GM21825 (cell line): Measurements from ENCODE around the gene HEY2.
"Not testable (repeated sequence)": the region's sequence is repeated elsewhere in the genome, so short reads cannot be mapped to it uniquely, and the experiment has no call there.

ENCODE experiments used
- ATAC-seq: cut with Tn5 transposase; IDR thresholded peaks from one replicate; pipeline ENCODE4 v1.9.1; 2021; ENCODE audit warnings: mild to moderate bottlenecking, moderate library complexity; ENCODE audit not compliant: unreplicated experiment

Gene HEY2

DNA sequence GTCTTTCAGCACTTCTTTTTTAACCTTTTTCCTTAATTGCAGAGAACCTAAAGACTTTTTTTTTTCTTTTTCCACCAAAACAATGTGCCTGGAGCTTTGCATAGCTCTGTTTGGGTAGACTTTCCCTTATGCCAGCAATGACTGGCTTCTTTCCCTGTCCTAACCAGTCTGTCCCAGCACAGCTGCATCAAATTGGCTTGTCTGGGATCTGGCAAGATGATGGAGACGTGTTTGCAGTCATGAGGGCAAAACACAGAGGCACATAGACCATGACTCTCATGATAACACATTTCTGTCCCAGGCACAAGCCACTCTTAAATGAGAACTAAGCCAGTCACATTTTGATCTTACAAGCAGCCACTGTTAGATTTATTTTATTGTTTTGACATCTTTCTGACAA lies 16.5 kb downstream of the HEY2 start:
- no peak for ATAC-seq

DNA sequence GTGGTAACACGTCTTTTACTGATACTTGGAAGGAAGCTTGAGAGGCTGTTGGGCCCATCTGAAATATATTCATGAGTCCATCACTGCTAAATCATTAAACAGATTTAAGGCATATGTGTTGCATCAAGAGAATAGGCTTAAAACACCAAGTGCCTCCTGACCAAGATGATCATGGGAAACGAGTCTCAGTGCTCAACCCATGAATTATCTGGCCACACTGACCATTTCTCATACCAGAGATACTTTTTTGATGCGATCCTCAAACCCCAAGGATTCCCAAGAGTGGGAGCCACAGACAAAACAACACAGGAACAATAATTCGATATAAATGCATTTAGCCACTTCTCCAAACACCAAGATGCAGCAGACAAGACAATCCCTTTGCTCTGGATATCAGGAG lies 17.2 kb downstream of the HEY2 start:
- no peak for ATAC-seq

GRCh38 chr6:125769147-125769783 lies 19.8 kb downstream of the HEY2 start:
- no peak for ATAC-seq

DNA sequence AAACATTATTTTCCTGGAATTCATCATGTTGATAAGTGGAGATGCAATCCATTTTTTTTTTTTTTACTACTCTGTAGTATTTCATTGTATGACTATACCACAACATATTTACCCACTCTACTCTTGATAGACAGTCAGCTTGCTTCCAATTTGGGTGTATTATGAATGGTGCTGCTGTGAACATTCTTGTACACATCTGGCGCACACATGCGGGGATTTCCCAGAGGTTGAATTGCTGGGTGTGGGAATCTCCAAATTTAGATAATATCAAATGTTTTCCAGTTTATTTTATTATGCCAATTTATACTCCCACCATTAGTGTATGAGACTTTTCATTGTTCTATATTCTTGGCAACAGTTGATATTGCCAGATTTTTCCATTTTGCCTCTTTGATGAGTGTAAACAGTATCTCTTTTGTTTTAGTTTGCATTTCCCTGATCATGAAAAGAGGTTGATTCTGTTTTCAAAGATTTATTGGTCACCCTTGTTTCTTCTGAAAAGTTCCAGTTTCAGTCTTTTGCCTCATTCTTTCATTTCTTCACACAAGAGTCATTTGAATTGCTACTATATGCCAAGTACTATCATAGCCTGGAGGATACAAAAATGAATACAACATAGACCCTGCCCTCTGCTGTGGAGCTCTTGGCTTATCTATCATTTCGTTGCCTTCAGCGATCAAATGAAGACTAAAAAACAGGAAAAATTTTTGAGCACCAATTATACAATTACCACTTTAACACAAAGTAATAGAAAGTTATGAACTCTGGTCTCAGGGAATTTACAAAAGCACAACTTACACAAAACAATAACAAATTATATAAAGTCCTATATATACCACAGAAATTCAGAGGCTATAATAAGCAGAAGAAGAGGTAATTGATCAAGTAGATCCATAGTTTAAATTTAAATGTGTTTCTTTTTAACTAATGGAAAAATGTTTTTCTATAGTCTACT lies 24.2 kb downstream of the HEY2 start:
- no peak for ATAC-seq

GRCh38 chr6:125776107-125776826 lies 26.8 kb downstream of the HEY2 start:
- not testable (repeated sequence) for ATAC-seq

DNA sequence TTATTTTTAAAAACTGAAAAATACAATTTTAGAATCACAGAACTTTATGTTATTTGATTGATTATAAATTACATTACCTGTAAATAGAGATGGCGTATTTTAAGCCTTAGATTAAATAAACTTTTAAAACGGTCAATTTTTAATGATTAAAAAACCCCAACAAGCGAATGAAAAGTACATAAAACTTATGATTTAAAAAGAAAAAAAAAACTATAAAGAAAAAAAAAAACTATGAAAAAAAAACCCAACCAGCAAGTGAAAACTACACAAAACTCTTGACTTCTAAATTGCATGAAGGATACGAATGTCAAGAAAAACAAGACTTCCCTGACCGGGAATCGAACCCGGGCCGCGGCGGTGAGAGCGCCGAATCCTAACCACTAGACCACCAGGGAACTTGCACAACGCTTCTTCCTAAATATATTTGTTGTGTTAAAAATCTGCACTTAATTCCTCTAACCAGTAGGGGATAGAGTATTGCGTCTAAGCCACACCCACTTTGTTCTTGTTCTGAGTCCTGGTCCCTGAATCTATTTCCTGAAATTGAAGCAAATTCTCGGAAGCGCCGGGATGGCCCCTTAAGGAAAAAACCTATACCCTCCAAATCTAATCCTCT lies 30.6 kb downstream of the HEY2 start:
- ATAC-seq: peak; percentile 79

- peak; percentile 75 for ATAC-seq
Observed at GRCh38 chr6:125780540-125781313, 31.3 kb downstream of the HEY2 start.

- peak; percentile 33 for ATAC-seq
Observed at GRCh38 chr6:125781314-125781868, 32.0 kb downstream of the HEY2 start.

DNA sequence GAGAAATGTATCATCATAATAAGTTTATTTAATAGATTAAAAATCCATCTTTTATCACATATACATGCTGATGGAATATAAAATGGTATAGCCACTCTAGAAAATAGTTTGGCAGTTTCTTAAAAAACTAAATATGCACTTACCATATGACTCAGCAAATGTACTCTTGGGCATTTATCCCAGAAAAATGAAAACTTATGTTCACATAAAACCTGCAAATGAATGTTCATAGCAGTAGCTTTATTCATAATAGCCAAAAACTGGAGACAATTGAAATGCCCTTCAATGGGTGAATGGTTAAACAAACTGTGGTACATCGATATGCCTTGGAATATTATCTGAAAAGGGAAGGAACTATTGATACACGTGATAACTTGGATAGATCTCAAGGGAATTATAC lies 34.9 kb downstream of the HEY2 start:
- ATAC-seq: no peak

DNA sequence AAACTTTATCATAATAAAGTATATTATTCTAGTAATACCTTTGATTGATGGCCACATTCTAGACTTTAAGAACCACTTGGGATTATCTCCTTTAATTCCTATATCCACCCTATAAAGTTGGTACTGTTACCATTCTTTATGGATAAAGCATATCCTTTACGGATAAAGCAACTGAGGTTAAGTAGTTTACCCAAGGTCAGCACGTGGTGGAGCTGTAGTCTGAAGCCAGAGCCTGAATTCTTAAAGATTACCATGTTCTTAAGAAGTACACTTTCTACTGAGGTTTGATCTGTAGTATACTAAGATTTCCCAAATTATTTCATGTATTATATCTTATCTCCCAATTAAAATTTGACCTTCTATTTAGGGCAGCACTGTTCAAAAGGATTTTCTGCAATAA lies 38.4 kb downstream of the HEY2 start:
- ATAC-seq: no peak

DNA sequence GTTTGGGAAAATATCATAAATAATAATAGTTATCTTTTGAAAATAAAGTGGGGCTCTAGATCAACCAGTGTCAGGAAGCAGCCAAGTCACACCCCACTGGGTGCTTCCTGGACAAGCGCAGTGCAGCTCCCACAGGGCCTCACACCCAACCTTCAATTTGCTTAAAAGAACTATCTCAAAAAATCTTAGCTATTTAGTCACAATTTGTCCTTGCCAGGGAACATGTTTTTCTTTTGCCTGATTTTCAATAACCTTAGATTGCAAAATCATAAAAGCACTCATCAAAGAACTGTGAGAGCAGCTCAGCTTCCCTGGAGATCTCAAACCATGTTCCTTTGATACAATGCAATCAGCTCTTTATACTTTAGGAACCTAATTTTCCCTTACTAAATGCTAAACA lies 39.7 kb downstream of the HEY2 start:
- no peak for ATAC-seq

DNA sequence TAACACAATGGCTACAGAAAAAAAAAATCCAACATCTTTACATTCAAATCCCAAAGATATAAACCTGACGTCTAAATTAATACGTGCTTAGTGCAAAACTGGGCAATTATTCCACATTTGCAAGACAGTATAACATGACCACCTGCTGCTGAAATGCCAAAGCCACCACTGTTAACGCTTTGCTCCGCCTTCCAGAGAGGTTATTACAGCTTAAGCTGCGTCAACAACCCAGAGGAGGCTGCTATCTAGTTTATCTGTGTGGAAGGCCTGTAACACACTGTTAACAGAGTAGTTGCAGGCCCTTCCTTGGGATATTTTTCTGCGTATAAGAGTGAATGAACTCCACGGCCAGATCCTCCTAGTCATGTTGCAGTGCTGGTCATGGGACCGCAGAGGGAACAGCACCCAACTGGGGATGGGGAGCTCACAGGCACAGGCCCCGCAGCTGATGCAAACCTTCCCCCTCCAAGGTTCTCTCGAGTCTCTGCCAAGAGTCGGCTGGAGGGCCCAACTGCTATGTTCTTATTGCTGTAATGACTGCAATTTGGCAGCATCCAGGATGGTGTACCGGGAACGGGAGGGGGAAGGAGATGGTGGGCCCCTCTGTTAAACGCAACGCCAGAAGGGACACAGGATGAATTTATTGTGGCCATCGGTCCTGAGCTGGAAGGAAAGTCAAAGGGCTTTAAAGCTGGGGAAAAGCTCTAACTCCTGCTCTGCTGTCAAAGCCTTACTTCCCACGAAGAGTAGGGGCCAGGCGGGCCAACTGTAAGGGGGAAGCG lies 40.3 kb downstream of the HEY2 start:
- ATAC-seq: peak; percentile 31

GRCh38 chr6:125790358-125791150 lies 41.1 kb downstream of the HEY2 start, which contains the start of gene NCOA7:
NCOA7 (plus strand) TSS chr6:125790960; CDS start chr6:125815355, 24,395 bp downstream.
- peak; percentile 69 for ATAC-seq

DNA sequence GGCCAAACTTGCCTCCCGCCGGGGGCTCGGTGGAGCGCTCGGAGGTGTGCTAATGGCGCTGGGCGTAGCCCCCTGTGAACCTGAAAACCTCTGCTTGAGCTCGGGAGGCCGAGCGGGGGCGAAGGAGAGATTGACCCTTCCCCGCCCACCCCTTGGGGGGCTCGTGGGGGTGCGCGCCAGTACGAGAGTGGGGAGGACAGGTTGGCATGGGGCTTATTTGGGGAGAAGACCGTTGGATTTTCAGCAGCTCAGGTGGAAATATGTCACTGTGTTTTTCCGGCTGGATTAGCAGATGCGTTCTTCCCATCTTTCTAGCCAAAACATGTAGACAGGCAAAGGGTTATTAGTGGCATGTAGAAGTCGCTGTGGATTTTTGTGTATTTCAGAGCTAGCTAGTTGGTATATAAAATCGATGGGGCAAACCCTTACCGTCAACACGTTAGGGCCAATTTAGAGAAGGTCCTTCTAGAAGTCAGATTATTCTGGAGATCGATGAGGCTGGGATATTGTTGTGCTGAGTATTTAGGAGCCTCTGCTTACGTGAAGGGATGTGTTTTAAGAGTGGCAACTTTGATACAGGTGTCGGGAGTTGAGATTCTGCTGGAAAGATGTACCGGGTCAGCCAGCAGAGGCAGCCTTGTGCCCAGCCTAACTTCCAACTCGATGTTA lies 41.9 kb downstream of the HEY2 start:
- peak; percentile 33 for ATAC-seq

GRCh38 chr6:125791820-125792165 lies 42.4 kb downstream of the HEY2 start:
- ATAC-seq: no peak

- no peak for ATAC-seq
Observed at GRCh38 chr6:125792172-125792571, 42.7 kb downstream of the HEY2 start.

GRCh38 chr6:125792680-125793079 lies 43.2 kb downstream of the HEY2 start:
- no peak for ATAC-seq

DNA sequence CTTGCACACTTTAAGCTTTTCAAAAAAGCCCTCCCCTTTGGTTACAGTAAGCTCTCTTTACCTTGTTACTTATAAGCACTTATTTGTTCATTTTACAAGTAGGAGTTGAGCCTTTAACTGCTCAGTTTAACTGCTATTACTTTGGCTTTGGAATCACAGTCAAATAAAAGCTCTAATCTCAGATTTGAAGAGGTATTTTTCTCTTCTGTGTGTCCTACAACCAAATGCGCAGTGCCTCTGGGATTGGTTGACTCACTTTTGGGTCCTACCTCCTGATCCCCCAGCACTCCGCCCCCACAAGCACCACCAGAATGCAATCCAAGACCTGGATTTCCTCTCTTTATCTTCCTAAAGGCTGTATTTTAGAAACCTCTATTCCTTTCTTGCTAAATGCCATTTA lies 43.8 kb downstream of the HEY2 start:
- ATAC-seq: no peak
